Epithelial cell of umbilical artery (primary cell): Measurements from ENCODE around the gene HDGFL2. TPM values are rescaled to one million over a fixed set of nuclear protein-coding genes. Genes with fewer than 3 reads are reported as not detected.

Experiments used
- total RNA-seq: library from RNA; depleted of rRNA; stranded (reverse); fragments of >200 nt; gene quantifications from 2 replicates; pipeline ENCODE4 v1.2.3, GENCODE V29; 2014

Gene HDGFL2
- 53.9 and 75.8 TPM in 2 replicates for total RNA-seq

GRCh38 chr19:4472174-4472974 lies at the start of gene HDGFL2:
Gene HDGFL2, plus strand, starts transcription at chr19:4472297. Its CDS starts 54 bp downstream, at chr19:4472351.

GRCh38 chr19:4457654-4458395 lies 14.3 kb upstream of the HDGFL2 start, which contains the start of gene UBXN6:
Gene UBXN6, minus strand, starts transcription at chr19:4457794. Its CDS starts 97 bp downstream, at chr19:4457697.

GRCh38 chr19:4518345-4519171 lies 46.5 kb downstream of the HDGFL2 start, which contains the start of gene PLIN4:
Gene PLIN4, minus strand, starts transcription at chr19:4518486. Its CDS starts 214 bp downstream, at chr19:4518272.

GRCh38 chr19:4534836-4535658 lies 63.0 kb downstream of the HDGFL2 start, which contains the start of gene PLIN5:
Gene PLIN5, minus strand, starts transcription at chr19:4535224. Its CDS starts 1,150 bp downstream, at chr19:4534074.

GRCh38 chr19:4539693-4540581 lies 67.8 kb downstream of the HDGFL2 start, which contains the start of gene LRG1:
Gene LRG1, minus strand, starts transcription at chr19:4540036. Its CDS starts 23 bp downstream, at chr19:4540013.

Other genes with a start within 250 kb of the HDGFL2 start
- 0.32 and 0.46 TPM in 2 replicates for gene EBI3, start 242.8 kb upstream of the HDGFL2 start, total RNA-seq
- gene YJU2, start 225.2 kb upstream of the HDGFL2 start, total RNA-seq = 21.4 and 26.0 TPM in 2 replicates
- gene SHD, start 193.0 kb upstream of the HDGFL2 start, total RNA-seq = not detected in 2 replicates
- gene TMIGD2, start 169.9 kb upstream of the HDGFL2 start, total RNA-seq = not detected in 2 replicates
- gene FSD1, start 167.7 kb upstream of the HDGFL2 start, total RNA-seq = 32.5 and 34.1 TPM in 2 replicates
- 10.1 and 12.8 TPM in 2 replicates for gene STAP2, start 133.5 kb upstream of the HDGFL2 start, total RNA-seq
- 5.6 and 8.8 TPM in 2 replicates for gene MPND, start 128.7 kb upstream of the HDGFL2 start, total RNA-seq
- gene SH3GL1, start 71.8 kb upstream of the HDGFL2 start, total RNA-seq = 24.7 and 27.2 TPM in 2 replicates
- gene CHAF1A, start 69.7 kb upstream of the HDGFL2 start, total RNA-seq = 11.7 and 20.4 TPM in 2 replicates
- gene UBXN6, start 14.5 kb upstream of the HDGFL2 start, total RNA-seq = 63.8 and 67.9 TPM in 2 replicates
- gene PLIN4, start 46.2 kb downstream of the HDGFL2 start, total RNA-seq = under 0.01 TPM in 1 of 2 replicates, not detected in the other
- 1.4 TPM in 1 of 2 replicates, not detected in the other for gene PLIN5, start 62.9 kb downstream of the HDGFL2 start, total RNA-seq
- under 0.01 and 0.30 TPM in 2 replicates for gene LRG1, start 67.7 kb downstream of the HDGFL2 start, total RNA-seq
- 70.5 and 71.8 TPM in 2 replicates for gene SEMA6B, start 87.4 kb downstream of the HDGFL2 start, total RNA-seq
- 17.2 and 26.9 TPM in 2 replicates for gene TNFAIP8L1, start 167.2 kb downstream of the HDGFL2 start, total RNA-seq
- 196 and 312 TPM in 2 replicates for gene MYDGF, start 198.0 kb downstream of the HDGFL2 start, total RNA-seq